Measurements from ENCODE around the gene NEU4.
"Not testable (repeated sequence)": the region's sequence is repeated elsewhere in the genome, so short reads cannot be mapped to it uniquely, and the experiment has no call there.

The NEU4 gene

DNA sequence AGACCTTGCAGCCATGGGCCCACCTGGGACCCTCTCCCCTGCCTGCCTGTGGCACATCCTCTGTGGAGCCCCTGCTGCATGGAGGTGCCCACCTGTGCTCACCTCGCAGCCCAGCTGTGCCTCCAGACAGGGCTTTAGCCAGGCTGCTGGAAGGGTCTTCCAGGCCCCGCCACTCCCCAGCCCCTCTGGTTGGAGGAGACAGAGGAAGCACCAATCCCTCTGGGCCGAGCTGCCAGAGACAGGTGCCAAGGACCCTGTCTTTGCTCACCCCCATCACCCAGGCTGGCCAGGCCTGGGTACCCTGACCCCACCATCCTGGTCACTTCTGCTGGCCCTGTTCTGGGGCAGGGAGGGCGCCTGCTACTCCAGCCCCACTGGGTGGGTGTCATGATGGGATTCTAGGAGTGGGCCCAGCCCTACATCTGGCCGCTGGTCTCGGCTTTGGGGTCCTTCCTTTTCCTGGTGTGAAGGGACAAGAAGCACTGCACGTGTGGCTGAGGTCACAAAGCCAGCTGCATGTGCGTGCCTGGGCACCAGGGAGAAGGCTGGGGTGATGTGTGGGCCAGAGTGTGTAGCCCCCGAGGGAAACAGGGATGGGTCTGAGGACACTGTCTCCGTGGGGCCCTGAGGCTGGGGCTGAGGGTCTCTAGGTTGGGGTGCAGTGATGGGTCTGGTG is 9.3 kb upstream of the NEU4 start:
- DNase-seq (ENCODE audit: low spot score) = no peak

- not testable (repeated sequence) for DNase-seq (ENCODE audit: low spot score)
Measured at GRCh38 chr2:241800198-241800903, 8.6 kb upstream of the NEU4 start.

DNA sequence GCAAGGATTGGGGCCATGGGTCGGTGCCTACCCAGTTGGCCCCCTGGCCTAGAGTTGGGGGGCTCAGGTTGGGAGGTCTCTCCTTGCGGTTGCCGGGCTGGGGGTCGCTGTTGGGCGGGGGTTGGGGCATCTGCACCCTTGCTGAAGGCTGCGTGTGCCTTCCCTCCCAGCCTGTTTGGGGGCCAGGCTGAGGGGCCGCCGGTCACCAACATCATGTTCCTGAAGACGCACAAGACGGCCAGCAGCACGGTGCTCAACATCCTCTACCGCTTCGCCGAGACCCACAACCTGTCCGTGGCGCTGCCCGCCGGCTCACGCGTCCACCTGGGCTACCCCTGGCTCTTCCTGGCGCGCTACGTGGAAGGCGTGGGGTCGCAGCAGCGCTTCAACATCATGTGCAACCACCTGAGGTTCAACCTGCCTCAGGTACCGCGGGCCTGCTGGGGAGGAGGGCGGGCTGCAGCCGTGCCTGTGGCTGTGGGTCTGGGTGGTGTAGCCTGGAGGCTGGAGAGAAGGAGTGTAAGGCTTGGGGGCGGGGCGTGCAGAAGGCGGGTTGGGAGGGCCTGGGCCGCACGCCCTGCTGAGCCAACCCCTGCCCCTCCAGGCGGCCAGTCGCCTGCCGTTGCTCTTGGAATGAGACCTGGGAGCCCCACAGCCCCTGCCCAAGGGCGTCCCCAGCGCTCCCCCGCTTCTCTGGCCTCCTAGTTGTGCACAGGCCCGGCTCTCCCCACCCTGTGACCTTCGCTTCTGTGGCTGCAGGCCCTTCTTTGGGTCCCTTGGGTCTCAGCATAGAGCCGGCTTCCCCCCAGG is 7.2 kb upstream of the NEU4 start:
- DNase-seq (ENCODE audit: low spot score) = no peak

GRCh38 chr2:241802421-241803318 is 6.3 kb upstream of the NEU4 start:
- DNase-seq (ENCODE audit: low spot score) = no peak

DNA sequence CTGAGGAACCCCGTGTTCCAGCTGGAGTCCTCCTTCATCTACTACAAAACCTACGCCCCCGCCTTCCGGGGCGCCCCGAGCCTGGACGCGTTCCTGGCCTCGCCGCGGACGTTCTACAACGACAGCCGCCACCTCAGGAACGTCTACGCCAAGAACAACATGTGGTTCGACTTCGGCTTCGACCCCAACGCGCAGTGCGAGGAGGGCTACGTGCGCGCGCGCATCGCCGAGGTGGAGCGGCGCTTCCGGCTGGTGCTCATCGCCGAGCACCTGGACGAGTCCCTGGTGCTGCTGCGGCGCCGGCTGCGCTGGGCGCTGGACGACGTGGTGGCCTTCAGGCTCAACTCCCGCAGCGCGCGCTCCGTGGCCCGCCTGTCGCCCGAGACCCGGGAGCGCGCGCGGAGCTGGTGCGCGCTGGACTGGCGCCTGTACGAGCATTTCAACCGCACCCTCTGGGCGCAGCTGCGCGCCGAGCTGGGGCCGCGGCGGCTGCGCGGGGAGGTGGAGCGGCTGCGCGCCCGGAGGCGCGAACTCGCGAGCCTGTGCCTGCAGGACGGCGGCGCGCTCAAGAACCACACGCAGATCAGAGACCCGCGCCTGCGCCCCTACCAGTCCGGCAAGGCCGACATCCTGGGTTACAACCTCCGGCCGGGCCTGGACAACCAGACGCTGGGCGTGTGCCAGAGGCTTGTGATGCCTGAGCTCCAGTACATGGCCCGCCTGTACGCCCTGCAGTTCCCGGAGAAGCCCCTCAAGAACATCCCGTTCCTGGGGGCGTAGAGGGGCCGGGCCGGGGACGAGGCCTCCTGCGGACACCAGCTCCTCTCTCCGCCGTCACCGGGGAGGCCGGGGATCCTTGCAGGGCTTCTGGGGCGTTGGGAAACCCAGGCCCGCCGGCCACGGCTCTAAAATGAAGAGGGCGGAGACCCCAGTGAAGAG is 5.3 kb upstream of the NEU4 start:
- no peak for DNase-seq (ENCODE audit: low spot score)

GRCh38 chr2:241804326-241805229 is 4.4 kb upstream of the NEU4 start:
- no peak for DNase-seq (ENCODE audit: low spot score)

DNA sequence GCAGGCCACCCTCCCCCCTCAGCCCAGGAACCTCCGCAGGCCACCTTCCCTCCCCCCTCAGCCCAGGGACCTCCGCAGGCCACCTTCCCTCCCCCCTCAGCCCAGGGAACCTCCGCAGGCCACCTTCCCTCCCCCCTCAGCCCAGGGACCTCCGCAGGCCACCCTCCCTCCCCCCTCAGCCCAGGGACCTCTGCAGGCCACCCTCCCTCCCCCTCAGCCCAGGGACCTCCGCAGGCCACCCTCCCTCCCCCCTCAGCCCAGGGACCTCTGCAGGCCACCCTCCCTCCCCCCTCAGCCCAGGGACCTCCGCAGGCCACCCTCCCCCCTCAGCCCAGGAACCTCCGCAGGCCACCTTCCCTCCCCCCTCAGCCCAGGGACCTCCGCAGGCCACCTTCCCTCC is 2.8 kb upstream of the NEU4 start:
- DNase-seq (ENCODE audit: low spot score) = not testable (repeated sequence)

DNA sequence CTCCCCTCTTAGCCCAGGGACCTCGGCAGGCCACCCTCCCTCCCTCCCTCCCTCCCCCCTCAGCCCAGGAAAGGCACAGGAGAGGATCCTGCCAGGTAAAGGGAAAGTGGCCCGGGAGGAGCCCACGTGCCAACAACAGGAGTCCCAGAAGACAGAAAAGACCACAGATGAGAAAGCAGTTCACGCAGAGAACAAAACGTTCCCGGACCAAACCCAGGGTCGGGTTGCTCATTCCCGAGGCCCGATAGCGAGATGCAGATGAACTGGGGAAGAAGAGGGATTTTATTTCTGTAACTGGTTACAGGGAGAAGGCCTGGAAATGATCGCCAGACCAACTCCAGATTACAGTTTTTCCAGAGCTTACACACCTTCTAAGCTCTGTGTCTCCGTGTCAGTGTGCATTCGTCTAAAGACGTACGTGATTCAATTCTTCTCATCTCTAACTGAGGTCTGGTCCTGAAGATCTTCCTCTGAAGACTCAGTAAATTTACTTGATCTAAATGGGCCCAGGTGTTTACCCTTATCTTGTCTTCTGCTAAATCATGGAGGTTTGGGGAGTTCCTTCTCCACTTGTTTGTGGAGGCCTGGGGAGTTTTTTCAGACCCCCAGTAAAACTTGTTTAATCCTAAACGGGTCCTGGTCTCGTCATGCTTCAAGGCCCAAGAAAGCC is 807 bp upstream of the NEU4 start:
- no peak for DNase-seq (ENCODE audit: low spot score)

DNA sequence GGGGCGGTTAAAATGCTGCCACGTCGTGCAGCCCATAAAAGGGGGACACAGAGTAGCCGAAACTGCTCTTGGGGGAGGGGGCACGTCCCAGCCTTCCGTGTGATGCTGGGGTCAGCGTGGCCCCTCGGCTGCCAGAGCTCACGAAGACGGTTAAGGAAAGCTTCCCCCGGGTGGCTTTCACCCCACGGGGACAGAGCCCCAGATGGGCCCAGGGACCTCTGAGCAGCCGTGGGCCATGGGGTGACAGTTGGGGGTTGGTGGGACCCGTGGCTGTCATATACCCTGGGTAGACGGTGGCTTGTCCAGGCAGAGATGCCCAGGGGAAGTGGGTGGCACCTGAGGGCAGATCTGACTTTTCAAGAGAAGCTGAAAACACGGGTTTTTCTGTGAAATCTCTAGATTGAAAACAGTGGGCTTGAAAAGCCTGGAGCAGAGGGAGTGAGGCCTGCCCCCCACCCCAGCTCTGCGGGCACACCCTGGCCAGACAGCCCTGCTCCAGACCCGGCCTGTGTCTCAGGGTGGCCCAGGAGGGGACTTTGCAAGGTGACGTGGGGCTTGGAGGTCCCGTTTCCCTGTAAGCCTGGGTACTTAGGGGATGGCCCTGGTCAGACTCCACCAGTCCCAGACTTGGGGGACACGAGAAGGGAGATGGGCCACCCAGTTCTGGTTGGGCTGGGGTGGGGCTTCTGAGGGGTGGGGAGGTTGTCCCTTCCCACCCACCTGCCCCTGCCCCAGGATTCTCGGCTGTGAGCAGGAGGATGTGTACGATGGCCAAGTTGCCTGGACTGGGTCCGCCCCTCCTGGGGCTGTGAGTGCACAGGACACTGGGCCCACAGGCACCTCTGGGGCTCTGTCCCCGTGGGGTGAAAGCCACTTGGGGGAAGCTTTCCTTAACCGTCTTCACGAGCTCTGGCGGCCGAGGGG is 652 bp downstream of the NEU4 start:
- no peak for DNase-seq (ENCODE audit: low spot score)

- no peak for DNase-seq (ENCODE audit: low spot score)
Measured at GRCh38 chr2:241810307-241811200, 1.6 kb downstream of the NEU4 start.

GRCh38 chr2:241811201-241811951 is 2.4 kb downstream of the NEU4 start:
- no peak for DNase-seq (ENCODE audit: low spot score)

GRCh38 chr2:241811952-241812729 is 3.1 kb downstream of the NEU4 start:
- DNase-seq (ENCODE audit: low spot score) = no peak

GRCh38 chr2:241812730-241813643 is 4.0 kb downstream of the NEU4 start:
- no peak for DNase-seq (ENCODE audit: low spot score)

DNA sequence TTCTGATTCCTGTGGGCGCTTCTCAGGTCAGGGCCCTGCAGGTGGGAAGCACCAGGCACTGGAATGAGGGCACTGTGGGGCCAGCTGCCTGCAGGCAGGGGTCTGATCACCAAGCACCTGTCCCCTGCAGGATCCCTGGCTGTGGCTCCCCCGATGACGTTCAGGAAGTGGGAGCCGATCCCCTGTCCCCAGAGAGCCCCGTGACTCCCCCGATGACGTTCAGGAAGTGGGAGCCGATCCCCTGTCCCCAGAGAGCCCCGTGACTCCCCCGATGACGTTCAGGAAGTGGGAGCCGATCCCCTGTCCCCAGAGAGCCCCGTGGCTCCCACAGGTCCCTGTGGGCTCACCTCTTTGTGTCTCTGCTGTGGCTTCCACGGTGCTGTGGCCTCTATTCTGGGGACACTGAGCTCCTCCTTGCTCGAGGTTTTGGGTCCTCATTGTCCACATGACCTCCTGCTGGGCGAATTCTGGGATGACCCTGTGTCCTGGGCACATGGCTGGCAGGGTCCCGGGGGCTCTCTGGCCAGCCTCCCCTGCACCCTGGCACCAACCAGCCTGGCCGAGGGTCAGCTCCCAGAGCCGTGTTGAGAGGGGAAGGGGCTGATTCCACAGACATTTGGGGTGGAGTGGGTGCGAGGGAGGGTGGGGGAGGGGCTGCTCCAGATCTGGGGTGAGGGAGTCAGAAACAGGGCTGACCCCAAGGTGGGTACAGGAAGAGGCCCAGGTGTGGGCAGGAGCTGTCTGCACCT is 4.8 kb downstream of the NEU4 start:
- no peak for DNase-seq (ENCODE audit: low spot score)
